Superior temporal gyrus (tissue), 1 donor: Measurements from ENCODE around the gene KCNQ1OT1.

Source experiments
- DNase-seq: peaks from one replicate; pipeline ENCODE4 v3.0.0-alpha.2; 2016; ENCODE audit errors: extremely low spot score

Gene KCNQ1OT1

GRCh38 chr11:2582351-2582945, 117.3 kb downstream of the KCNQ1OT1 start:
- no peak for DNase-seq

DNA sequence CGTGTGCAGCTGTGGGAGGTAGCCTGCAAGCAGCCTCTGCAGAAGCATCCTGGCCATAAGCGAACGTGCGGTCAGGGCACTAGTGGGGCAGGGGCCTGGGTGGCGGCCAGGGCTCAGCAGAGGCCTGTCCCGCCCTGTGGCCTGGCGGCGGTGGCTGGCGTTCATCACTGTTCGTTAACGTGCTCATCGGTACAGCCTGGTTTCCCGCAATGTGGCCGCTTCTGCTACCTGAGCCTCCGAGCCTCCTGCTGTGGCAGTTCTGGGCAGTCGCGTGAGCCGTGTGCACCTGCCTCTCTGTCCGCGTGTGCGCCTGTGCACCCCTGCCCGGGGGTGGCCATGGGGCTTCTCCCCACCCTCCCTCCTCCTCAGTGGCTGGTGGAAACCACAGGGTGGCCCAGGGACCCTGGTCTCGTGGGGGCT, 117.9 kb downstream of the KCNQ1OT1 start:
- DNase-seq: no peak

DNA sequence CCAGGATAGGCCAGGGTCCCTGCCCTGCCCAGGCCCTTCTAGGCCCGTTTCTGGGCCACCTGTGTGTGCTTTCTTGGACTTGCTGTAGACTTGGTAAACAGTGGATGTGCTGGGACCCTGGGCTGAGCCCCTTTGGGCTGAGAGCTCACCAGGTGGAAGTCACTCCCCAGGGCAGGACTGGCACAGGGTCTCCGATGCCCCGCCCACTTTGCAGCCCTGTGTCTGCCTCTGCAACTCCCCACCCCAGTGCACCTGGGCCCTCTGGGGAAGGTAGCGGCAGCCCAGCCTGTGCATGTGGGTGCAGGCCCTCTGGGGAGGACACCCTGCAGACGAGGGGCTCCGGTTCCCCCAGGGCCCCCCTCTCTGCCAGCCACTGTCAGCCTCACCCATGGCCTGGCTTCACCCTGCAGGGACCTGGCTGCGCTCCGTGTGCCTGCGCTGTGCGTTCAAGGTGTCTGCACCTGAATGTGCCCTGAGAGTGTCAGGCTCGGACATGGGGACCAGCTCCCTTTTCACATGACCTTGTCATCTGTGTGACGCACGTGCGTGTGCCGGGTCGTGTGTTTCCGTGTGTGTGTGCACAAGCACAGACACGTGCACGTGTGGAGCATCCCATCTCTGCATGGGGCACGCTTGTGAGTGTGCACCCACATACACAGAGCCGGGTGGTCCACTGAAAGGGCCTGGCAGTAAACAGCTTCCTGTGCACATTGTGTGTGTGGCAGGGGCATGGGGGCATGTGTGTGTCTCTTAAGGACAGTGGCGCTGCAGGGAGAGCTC, 118.5 kb downstream of the KCNQ1OT1 start:
- DNase-seq: no peak

DNA sequence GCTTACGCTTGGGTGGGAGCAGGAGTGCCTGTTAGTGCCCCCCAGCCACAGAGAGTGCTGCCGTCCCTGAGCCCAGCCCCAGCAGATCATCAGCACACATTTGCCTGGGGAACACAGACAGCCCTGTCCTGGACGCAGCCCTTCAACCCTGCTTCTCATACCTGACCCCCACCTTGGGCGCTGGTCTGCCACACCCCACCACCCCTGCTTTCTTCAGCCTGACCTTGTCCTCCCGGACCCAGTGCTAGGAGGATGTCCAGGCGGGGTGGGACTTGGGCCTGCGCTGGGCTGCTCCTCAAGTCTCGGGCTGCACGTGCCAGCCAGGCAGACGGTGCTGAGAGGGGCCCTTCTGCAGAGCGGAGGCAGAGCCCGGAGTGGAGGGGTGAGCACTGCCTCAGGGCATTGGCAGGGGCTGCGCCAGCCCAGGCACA, 119.2 kb downstream of the KCNQ1OT1 start:
- no peak for DNase-seq

DNA sequence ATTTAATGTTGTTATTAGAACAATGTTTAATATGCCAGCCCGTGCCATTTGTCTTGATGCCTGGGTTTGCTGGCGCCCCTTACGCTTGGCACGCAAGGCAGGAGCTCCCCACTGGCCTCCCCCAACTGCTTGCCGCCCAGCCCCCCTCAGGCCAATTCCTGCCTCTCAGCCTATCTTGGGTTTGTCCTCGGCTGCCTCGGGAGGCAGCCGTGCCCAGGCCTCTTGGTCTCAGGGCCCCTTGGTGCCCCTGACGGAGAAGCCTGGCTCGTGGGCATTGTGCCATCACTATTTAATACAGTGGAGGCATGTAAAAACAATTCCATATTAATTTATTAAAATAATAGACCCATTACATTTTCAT, 119.8 kb downstream of the KCNQ1OT1 start:
- DNase-seq: no peak

DNA sequence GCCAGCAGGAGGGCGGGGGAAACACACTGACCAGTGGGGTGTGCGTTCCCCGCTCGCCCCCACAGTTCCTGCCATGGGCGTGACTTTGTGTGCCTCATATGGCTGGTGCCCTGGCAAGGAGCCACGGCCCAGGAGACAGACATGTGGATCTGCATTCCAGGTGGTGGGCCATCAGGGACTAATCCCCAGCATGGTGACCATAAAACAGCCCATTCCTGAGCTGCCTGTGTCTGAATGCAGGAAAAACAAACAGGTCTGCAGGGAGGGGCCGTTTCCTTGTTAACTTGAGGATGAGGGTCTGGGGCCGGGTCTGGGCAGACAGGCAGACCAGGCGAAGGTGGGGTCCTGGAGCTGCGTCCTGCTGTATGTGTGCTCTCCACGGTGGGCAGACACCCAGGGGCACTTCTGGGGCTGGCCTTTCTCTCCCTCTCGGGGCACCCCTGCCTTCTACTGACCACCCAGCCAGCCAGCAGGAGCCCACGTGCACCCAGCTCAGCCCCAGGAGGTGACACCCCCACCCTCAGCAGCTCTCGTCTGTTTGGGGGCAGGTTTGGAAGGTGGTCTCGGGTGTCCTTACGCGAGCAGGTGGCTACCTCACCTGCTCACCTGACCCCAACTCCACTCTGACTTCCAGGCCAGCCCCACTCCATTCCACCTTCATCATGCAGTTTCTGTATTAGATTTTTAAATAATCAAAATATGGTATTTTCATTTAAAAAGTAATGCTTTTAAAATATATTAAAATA, 120.3 kb downstream of the KCNQ1OT1 start:
- DNase-seq: no peak

- DNase-seq: no peak
Observed at GRCh38 chr11:2578929-2579270, 120.9 kb downstream of the KCNQ1OT1 start.

- DNase-seq: no peak
Observed at GRCh38 chr11:2577991-2578928, 121.5 kb downstream of the KCNQ1OT1 start.

DNA sequence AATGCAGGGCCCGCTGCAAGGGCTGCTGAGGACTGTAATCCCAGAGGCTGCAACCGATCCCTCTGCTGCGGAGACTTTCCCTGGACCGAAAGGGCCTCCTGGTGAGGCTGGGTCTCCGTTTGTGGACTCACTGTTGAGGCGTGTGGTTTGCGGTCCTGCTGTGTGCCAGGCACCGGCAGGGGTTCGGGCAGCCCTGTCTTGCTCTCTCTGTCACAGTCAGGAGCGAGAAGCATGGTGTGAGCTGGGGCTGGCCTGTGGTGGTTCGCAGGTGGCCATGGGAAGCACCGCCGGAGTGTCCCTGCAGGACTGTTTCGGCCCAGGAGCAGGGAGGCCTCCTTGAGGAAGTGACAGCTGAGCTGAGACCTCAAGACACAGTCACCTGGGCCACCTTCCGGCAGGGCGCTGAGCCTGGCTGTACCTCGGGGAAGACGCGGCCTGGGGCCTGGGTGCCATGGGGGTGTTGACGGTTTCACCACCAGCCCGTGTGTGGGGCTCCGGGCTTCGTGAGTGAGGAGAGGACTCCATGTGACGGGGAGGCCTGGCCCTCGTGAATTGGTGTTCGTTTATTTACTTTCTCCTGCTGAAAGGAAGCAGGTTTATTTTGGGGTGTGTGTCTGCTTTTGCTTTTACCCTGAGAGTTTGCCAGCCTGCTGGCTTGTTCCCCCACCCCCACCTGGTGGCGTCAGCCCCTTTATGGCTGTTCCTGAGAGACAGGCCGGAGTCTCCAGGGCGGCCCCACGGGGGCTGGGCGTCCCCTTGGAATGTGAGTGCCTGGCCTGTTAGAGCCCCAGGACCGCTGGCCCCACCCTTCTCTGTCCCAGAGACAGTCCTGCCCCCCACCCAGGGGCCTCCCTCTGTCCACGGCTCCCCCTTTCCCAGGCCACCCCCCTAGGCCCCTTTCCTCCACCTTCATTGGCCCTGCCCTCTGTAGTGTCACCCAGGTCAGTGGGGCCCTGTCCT, 122.5 kb downstream of the KCNQ1OT1 start:
- no peak for DNase-seq

- DNase-seq: no peak
Observed at GRCh38 chr11:2576549-2576948, 123.2 kb downstream of the KCNQ1OT1 start.

- DNase-seq: no peak
Observed at GRCh38 chr11:2576111-2576510, 123.7 kb downstream of the KCNQ1OT1 start.

- no peak for DNase-seq
Observed at GRCh38 chr11:2575591-2576051, 124.2 kb downstream of the KCNQ1OT1 start.

GRCh38 chr11:2574553-2575535, 125.0 kb downstream of the KCNQ1OT1 start:
- DNase-seq: peak; percentile 35

DNA sequence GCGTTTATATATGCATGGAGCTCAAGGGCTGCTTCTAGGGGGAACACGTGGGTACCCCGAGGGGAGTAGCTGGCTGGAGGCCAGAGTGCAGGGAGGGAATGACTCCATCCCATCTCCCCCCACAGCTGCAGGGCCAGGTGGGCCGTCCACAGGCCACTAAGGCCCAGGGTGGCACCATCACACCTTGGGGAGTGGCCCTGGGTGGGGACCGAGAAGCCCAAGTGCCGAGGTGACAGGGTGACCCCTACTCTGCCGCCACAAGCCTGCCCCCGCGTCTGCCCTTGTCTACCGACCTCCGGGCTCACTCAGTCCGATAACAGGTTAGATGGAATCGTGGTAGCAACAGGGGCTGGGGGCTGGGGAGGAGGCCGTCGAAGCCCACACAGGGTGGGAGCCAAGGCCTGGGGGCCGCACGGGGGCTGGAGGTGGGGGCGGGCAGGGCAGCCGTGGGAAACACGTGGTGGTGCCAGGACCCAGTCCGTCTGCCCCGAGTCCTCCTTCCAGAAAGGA, 125.7 kb downstream of the KCNQ1OT1 start:
- no peak for DNase-seq

DNA sequence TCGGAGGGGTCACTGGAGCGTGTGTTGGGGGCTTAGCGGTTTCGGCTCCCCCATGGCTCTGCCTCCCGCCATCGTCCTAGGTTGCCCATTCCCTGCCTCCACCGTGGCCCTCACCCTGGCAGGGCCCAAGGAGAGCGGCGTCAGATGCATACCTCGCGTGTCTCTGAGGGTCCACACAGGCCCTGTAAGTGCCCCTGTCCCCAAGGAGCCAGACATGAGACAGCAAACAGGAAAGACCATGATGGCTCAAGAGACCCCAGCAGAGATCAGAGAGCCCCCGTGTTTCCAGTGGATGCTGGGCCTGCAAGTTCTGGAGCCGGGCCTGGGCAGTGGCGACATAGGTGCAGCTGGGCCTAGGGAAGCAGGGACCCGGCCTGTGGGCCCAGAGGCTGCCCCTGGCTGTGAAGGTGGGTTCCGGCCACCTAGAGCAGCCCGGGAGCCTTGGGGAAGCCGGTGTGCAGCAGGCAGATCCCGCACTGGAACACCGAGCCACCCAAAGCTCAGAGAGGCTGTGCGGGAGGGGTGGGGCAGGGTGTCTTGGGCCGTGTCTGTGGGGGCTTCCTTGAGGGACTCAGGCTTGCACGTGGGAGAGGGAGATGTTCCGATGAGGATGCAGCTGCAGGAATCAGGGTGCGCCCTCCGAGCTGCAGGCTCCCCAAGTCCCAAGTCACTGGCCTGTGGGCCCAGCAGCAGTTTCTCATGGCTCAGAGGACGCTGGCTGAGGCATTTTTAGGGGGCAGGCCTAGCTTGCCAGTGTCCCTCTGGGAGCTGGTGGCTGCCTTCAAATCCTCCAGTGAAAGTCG, 126.4 kb downstream of the KCNQ1OT1 start:
- no peak for DNase-seq

DNA sequence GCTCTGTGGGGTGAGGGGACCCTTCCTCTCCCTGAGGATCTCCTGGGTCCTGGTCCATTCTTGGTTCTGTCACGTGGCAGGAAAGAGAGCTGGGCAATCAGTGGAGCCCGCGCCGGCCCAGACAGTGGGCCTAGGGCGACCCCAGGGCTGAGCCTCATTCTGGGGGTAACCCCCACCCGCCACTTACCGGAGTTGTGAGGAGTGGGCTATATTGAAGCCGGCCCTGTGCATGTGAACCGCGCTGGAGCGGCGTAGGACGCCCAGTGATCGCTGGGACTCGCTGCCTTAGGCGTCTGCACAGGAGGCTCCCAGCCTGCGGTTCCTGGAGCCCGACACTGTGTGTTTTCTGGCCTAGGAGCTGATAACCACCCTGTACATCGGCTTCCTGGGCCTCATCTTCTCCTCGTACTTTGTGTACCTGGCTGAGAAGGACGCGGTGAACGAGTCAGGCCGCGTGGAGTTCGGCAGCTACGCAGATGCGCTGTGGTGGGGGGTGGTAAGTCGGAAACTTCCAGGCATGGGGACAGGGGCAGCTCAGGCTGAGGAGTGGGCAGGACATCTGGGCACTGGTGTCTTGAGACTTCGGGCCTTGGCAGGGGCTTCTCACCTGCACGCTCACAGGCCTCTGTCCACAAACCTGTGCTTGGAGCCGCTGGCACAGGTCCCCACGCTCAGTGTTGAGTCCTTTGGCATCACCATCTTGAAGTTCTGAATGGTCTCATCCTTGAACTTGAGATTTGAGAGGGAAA, 127.1 kb downstream of the KCNQ1OT1 start:
- DNase-seq: no peak

GRCh38 chr11:2571598-2572281, 128.1 kb downstream of the KCNQ1OT1 start:
- DNase-seq: no peak
